ENCODE data around the gene APPL1.

APPL1 gene

DNA sequence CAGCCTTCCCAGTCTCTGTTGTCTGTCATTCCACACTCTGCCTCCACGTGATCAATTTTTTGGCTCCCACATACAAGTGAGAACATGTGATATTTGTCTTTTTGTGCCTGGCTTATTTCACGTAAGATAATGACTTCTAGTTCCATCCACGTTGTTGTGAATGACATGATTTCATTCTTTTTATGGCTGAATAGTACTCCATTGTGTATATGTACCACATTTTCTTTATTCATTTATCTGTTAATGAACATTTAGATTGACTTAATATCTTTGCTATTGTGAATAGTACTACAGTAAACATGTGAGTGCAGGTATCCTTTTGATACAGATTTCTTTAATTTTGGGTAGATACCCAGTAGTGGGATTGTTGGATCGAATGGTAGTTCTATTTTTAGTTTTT lies 33.6 kb downstream of the APPL1 start:
- no peak for TF ChIP-seq SIN3A (IDR thresholded peaks at IDR 0.05; ENCODE audit: borderline replicate concordance, insufficient read depth, low read length)
- TF ChIP-seq TAF1 (IDR thresholded peaks at IDR 0.05; ENCODE audit: borderline replicate concordance, insufficient read depth, low read length), result no peak

- TF ChIP-seq POLR2AphosphoS5 (IDR thresholded peaks at IDR 0.05; ENCODE audit: low read depth, low read length) (no peak), REST (IDR thresholded peaks at IDR 0.05; ENCODE audit: insufficient read depth in 1 of 2, low read depth in 2 of 2, low read length in 2 of 2) (no peak), SIN3A (IDR thresholded peaks at IDR 0.05; ENCODE audit: borderline replicate concordance, insufficient read depth, low read length) (no peak), TAF1 (IDR thresholded peaks at IDR 0.05; ENCODE audit: borderline replicate concordance, insufficient read depth, low read length) (no peak), FOXP2 (optimal IDR thresholded peaks at IDR 0.05; ENCODE audit: borderline replicate concordance, extremely low read depth, extremely low read length, insufficient read depth) (no peak)
These were observed 34.4 kb downstream of the APPL1 start for GRCh38 chr3:57261929-57262328.

GRCh38 chr3:57268416-57268815 lies 40.9 kb downstream of the APPL1 start:
- TF ChIP-seq POLR2AphosphoS5 (IDR thresholded peaks at IDR 0.05; ENCODE audit: low read depth, low read length), result no peak
- TF ChIP-seq TAF1 (IDR thresholded peaks at IDR 0.05; ENCODE audit: borderline replicate concordance, insufficient read depth, low read length), result no peak
- TF ChIP-seq REST (IDR thresholded peaks at IDR 0.05; ENCODE audit: insufficient read depth in 1 of 2, low read depth in 2 of 2, low read length in 2 of 2), result no peak
- no peak for TF ChIP-seq SIN3A (IDR thresholded peaks at IDR 0.05; ENCODE audit: borderline replicate concordance, insufficient read depth, low read length)
- no peak for TF ChIP-seq FOXP2 (optimal IDR thresholded peaks at IDR 0.05; ENCODE audit: borderline replicate concordance, extremely low read depth, extremely low read length, insufficient read depth)

DNA sequence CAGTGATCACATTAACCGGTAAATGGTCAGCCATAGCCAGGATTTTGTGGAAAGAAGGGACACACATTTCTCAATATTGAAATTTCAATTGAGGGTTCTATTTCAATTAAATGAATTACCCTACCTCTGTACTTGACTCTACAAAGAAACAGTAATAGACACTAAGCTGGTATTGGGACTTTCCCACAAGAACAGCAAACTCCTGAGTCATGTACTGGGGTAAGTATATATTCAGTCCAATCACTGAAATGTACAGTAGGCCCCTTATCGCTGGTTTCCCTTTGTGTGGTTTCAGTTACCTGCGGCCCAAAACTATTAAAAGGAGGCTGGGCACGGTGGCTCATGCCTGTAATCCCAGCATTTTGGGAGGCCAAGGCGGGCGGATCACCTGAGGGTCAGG lies 47.3 kb downstream of the APPL1 start:
- TF ChIP-seq POLR2AphosphoS5 (IDR thresholded peaks at IDR 0.05; ENCODE audit: low read depth, low read length) (no peak), SIN3A (IDR thresholded peaks at IDR 0.05; ENCODE audit: borderline replicate concordance, insufficient read depth, low read length) (no peak), FOXP2 (optimal IDR thresholded peaks at IDR 0.05; ENCODE audit: borderline replicate concordance, extremely low read depth, extremely low read length, insufficient read depth) (no peak), REST (IDR thresholded peaks at IDR 0.05; ENCODE audit: insufficient read depth in 1 of 2, low read depth in 2 of 2, low read length in 2 of 2) (no peak), TAF1 (IDR thresholded peaks at IDR 0.05; ENCODE audit: borderline replicate concordance, insufficient read depth, low read length) (no peak)

DNA sequence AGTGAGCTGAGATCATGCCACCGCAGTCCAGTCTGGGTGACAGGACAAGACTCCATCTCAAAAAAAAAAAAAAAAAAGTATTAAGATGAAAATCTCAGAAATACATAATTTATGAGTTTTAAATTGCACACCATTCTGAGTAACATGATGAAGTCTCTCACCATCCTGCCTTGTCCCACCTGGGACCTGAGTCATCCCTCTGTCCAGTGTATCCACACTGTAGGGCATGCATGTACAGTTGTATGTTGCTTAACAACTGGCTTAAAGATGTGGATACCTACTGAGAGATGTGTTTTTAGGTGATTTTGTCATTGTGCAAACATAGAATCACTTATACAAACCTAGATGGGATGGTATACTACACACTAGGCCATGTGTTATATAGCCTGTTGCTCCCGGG lies 47.9 kb downstream of the APPL1 start:
- TF ChIP-seq SIN3A (IDR thresholded peaks at IDR 0.05; ENCODE audit: borderline replicate concordance, insufficient read depth, low read length) (no peak), TAF1 (IDR thresholded peaks at IDR 0.05; ENCODE audit: borderline replicate concordance, insufficient read depth, low read length) (no peak), REST (IDR thresholded peaks at IDR 0.05; ENCODE audit: insufficient read depth in 1 of 2, low read depth in 2 of 2, low read length in 2 of 2) (no peak), FOXP2 (optimal IDR thresholded peaks at IDR 0.05; ENCODE audit: borderline replicate concordance, extremely low read depth, extremely low read length, insufficient read depth) (no peak), POLR2AphosphoS5 (IDR thresholded peaks at IDR 0.05; ENCODE audit: low read depth, low read length) (no peak)
